ENCODE measurements around the gene MROH7. TPM values are rescaled to one million over a fixed set of nuclear protein-coding genes. Genes with fewer than 3 reads are reported as not detected.

MROH7 gene
- polyA plus RNA-seq, 1 donor from 2014 or later = not detected

DNA sequence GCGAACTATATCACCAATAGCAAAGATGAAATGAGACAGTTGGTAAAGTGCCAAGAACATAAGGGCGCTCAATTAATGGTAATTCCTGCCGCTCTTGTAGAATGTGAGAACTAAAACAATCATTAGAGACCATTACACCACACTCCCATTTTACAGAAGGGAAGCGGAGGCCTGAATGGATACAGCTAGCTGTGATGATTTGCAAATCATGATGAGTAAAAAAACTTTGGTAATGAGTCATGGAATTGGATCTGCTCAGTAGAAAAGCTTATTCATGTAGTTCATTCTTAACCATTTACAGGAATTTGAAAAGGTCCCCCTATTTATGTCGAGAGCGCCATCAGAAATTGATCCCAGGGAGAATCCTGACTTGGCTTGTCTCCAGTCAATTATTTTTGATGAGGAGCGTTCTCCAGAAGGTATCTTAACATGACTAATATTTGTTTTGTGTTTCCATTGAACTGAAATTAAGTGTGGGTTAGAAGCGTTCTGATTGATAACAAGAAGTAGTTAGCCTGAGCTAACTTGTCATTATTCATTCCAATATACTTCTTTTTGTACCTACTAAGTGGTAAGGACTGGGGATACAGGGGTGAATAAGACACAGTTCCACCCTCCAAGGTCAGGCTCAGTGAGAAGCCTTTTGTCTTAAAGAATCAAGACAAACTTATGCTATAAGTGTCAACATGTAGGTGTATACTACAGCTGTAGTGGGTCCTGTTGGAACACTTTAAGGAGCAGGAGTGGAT, 74.9 kb downstream of the MROH7 start:
- Histone ChIP-seq H3K36me3 (ENCODE audit: insufficient read depth, low read length) (no peaks in the 10 kb centered on the region), H3K79me2 (replicated peaks; ENCODE audit: insufficient read depth, low read length) (peaks cover 8% of the 10 kb centered on the region), H3K9me2 (ENCODE audit: insufficient read depth, low read length) (no peaks in the 10 kb centered on the region), H4K20me1 (ENCODE audit: insufficient read depth) (no peaks in the 10 kb centered on the region), H3K27me3 (ENCODE audit: insufficient read depth, low read depth, low read length) (no peaks in the 10 kb centered on the region), H3K9ac (ENCODE audit: low read length) (peak overlapping the region; percentile 71), H3K4me2 (ENCODE audit: low read length) (peak overlapping the region; percentile 96), H3K27ac (ENCODE audit: low read length) (no peak overlapping the region), H3F3A (ENCODE audit: insufficient read depth, low read length, poor library complexity, severe bottlenecking) (no peaks in the 10 kb centered on the region), H3K9me3 (ENCODE audit: low read length) (no peaks in the 10 kb centered on the region), H3K4me3 (ENCODE audit: low read length) (peak overlapping the region; percentile 86), H2AFZ (ENCODE audit: low read depth, low read length) (peak overlapping the region; percentile 70)
- TF ChIP-seq EZH2 (IDR thresholded peaks at IDR 0.05; ENCODE audit: borderline replicate concordance, insufficient read depth, low read length, poor library complexity, severe bottlenecking) (no peak), RAD21 (conservative IDR thresholded peaks at IDR 0.05) (no peak), SMC3 (conservative IDR thresholded peaks at IDR 0.05; ENCODE audit: poor library complexity) (no peak), EP300 (conservative IDR thresholded peaks at IDR 0.05; ENCODE audit: poor library complexity, severe bottlenecking) (no peak)
- TF ChIP-seq, protein P1, sequence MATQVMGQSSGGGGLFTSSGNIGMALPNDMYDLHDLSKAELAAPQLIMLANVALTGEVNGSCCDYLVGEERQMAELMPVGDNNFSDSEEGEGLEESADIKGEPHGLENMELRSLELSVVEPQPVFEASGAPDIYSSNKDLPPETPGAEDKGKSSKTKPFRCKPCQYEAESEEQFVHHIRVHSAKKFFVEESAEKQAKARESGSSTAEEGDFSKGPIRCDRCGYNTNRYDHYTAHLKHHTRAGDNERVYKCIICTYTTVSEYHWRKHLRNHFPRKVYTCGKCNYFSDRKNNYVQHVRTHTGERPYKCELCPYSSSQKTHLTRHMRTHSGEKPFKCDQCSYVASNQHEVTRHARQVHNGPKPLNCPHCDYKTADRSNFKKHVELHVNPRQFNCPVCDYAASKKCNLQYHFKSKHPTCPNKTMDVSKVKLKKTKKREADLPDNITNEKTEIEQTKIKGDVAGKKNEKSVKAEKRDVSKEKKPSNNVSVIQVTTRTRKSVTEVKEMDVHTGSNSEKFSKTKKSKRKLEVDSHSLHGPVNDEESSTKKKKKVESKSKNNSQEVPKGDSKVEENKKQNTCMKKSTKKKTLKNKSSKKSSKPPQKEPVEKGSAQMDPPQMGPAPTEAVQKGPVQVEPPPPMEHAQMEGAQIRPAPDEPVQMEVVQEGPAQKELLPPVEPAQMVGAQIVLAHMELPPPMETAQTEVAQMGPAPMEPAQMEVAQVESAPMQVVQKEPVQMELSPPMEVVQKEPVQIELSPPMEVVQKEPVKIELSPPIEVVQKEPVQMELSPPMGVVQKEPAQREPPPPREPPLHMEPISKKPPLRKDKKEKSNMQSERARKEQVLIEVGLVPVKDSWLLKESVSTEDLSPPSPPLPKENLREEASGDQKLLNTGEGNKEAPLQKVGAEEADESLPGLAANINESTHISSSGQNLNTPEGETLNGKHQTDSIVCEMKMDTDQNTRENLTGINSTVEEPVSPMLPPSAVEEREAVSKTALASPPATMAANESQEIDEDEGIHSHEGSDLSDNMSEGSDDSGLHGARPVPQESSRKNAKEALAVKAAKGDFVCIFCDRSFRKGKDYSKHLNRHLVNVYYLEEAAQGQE (IDR thresholded peaks at IDR 0.05; ENCODE audit: borderline replicate concordance) = no peak
- TF ChIP-seq, protein P2, sequence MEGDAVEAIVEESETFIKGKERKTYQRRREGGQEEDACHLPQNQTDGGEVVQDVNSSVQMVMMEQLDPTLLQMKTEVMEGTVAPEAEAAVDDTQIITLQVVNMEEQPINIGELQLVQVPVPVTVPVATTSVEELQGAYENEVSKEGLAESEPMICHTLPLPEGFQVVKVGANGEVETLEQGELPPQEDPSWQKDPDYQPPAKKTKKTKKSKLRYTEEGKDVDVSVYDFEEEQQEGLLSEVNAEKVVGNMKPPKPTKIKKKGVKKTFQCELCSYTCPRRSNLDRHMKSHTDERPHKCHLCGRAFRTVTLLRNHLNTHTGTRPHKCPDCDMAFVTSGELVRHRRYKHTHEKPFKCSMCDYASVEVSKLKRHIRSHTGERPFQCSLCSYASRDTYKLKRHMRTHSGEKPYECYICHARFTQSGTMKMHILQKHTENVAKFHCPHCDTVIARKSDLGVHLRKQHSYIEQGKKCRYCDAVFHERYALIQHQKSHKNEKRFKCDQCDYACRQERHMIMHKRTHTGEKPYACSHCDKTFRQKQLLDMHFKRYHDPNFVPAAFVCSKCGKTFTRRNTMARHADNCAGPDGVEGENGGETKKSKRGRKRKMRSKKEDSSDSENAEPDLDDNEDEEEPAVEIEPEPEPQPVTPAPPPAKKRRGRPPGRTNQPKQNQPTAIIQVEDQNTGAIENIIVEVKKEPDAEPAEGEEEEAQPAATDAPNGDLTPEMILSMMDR (IDR thresholded peaks at IDR 0.05; ENCODE audit: poor library complexity, severe bottlenecking) = no peak

DNA sequence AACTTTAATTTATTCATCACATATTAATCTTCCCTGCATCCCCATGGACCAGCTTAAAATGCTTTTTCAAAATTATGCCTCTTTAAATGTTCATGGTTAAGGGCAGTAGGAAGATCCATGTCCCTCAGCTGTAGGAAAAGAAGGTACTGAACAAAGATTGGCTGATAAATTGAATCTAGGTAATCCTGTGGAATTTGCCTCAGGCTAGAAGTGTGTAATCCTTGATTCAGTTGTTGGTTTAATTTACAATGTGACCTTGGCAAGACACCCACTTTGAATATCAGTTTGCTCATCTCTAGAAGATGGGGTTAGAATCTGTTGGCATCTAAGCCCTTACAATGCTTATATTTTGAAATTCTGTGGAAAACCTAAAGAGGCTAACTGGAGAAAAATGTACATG, 80.1 kb downstream of the MROH7 start:
- no peaks in the 10 kb centered on the region for H3K27me3 ChIP-seq (ENCODE audit: insufficient read depth, low read depth, low read length)
- H3K9me2 ChIP-seq (ENCODE audit: insufficient read depth, low read length) = no peaks in the 10 kb centered on the region
- H2AFZ ChIP-seq (ENCODE audit: low read depth, low read length) = no peak overlapping the region
- no peak overlapping the region for H3K9ac ChIP-seq (ENCODE audit: low read length)
- no peaks in the 10 kb centered on the region for H3K79me2 ChIP-seq (replicated peaks; ENCODE audit: insufficient read depth, low read length)
- no peak overlapping the region for H3K4me2 ChIP-seq (ENCODE audit: low read length)
- no peak overlapping the region for H3K27ac ChIP-seq (ENCODE audit: low read length)
- TF ChIP-seq EP300 (conservative IDR thresholded peaks at IDR 0.05; ENCODE audit: poor library complexity, severe bottlenecking) (no peak), POLR2AphosphoS5 (IDR thresholded peaks at IDR 0.05) (no peak), MXI1 (conservative IDR thresholded peaks at IDR 0.05; ENCODE audit: poor library complexity, severe bottlenecking) (no peak), RAD21 (conservative IDR thresholded peaks at IDR 0.05) (no peak), SMC3 (conservative IDR thresholded peaks at IDR 0.05; ENCODE audit: poor library complexity) (no peak), EZH2 (IDR thresholded peaks at IDR 0.05; ENCODE audit: borderline replicate concordance, insufficient read depth, low read length, poor library complexity, severe bottlenecking) (no peak), TAF1 (IDR thresholded peaks at IDR 0.05; ENCODE audit: low read depth) (no peak)
- TF ChIP-seq, protein P2 (IDR thresholded peaks at IDR 0.05; ENCODE audit: poor library complexity, severe bottlenecking) = no peak
- TF ChIP-seq, protein P1 (IDR thresholded peaks at IDR 0.05; ENCODE audit: borderline replicate concordance) = no peak
- no peaks in the 10 kb centered on the region for H3F3A ChIP-seq (ENCODE audit: insufficient read depth, low read length, poor library complexity, severe bottlenecking)
- no peaks in the 10 kb centered on the region for H4K20me1 ChIP-seq (ENCODE audit: insufficient read depth)
- H3K36me3 ChIP-seq (ENCODE audit: insufficient read depth, low read length) = peaks cover 26% of the 10 kb centered on the region
- peaks cover 6% of the 10 kb centered on the region for H3K9me3 ChIP-seq (ENCODE audit: low read length)
- no peak overlapping the region for H3K4me3 ChIP-seq (ENCODE audit: low read length)

All from neural cell (in vitro differentiated cells).